GM18951 (cell line): ENCODE results near the gene STYXL1.

Experiments used
- POLR2A ChIP-seq: IDR thresholded peaks from 4 replicates; pipeline ENCODE4 v1.6.1; 2011; ENCODE audit warnings: mild to moderate bottlenecking; ENCODE audit not compliant: insufficient read length, insufficient read depth; ENCODE audit errors: extremely low read depth
- in situ Hi-C: fragments of 300-500 bp; cut with MboI; formaldehyde crosslinking; loops from one replicate; pipeline ENCODE4 v1.12.0; 2022; ENCODE audit warnings: low sequenced_read_pairs, mixed read lengths, inconsistent platforms; ENCODE audit not compliant: unreplicated experiment

Gene STYXL1

GRCh38 chr7:76003351-76003750, 44.4 kb downstream of the STYXL1 start:
- in situ Hi-C loops: no loop called here
- no peak for TF ChIP-seq POLR2A

- in situ Hi-C loops: no loop called here
- TF ChIP-seq POLR2A: no peak
Observed at GRCh38 chr7:76002822-76003221, 45.0 kb downstream of the STYXL1 start.

GRCh38 chr7:76002139-76002538, 45.7 kb downstream of the STYXL1 start:
- TF ChIP-seq POLR2A: no peak
- in situ Hi-C loops: no loop called here

GRCh38 chr7:76000566-76000965, 47.2 kb downstream of the STYXL1 start:
- in situ Hi-C loops: no loop called here
- TF ChIP-seq POLR2A: no peak

- no peak for TF ChIP-seq POLR2A
- in situ Hi-C loops: no loop called here
Observed at GRCh38 chr7:75998038-75998437, 49.8 kb downstream of the STYXL1 start.

- in situ Hi-C loops: no loop called here
- TF ChIP-seq POLR2A: no peak
Observed at GRCh38 chr7:75996476-75996875, 51.3 kb downstream of the STYXL1 start.

GRCh38 chr7:75995996-75996395, 51.8 kb downstream of the STYXL1 start:
- in situ Hi-C loops: no loop called here
- TF ChIP-seq POLR2A: no peak

GRCh38 chr7:75995052-75995471, 52.7 kb downstream of the STYXL1 start:
- in situ Hi-C loops: no loop called here
- TF ChIP-seq POLR2A: no peak

GRCh38 chr7:75994388-75995051, 53.3 kb downstream of the STYXL1 start, which contains the start of gene TMEM120A:
TSS of gene TMEM120A (minus strand) at chr7:75994595. CDS start at chr7:75994570, 25 bp downstream.
- TF ChIP-seq POLR2A: peak; percentile 57
- in situ Hi-C loops: no loop called here

- in situ Hi-C loops: no loop called here
- no peak for TF ChIP-seq POLR2A
Observed at GRCh38 chr7:75993689-75994387, 54.0 kb downstream of the STYXL1 start.

- TF ChIP-seq POLR2A: no peak
- in situ Hi-C loops: no loop called here
Observed at GRCh38 chr7:75992083-75992755, 55.6 kb downstream of the STYXL1 start.

- in situ Hi-C loops: no loop called here
Observed at GRCh38 chr7:75991531-75992082, 56.2 kb downstream of the STYXL1 start.

More at GRCh38 chr7:75991531-75992082, 56.2 kb downstream of the STYXL1 start:
- TF ChIP-seq POLR2A: no peak
